K562 (cell line): ENCODE results near the gene ZIC2.

ENCODE experiments used
- CHD2 ChIP-seq: IDR thresholded peaks from 2 replicates; pipeline ENCODE4 v1.6.1; 2011; ENCODE audit warnings: low read depth, low read length
- CTCF ChIP-seq, 3 experiments: IDR thresholded peaks in 2 of 3; conservative IDR thresholded peaks in 1 of 3; 2 replicates each; pipeline ENCODE4 v1.5.1; 2011 to 2012; ENCODE audit warnings: low read length in 3 of 3, mild to moderate bottlenecking in 3 of 3, control low read depth in 2 of 3, improper control_type of control experiment in 1 of 3, inconsistent platforms in 1 of 3, low read depth in 1 of 3, mixed read lengths in 1 of 3, moderate library complexity in 1 of 3; ENCODE audit not compliant: insufficient read depth in 2 of 3
- HNRNPL ChIP-seq: fragments of 200-400 bp; formaldehyde crosslinking; IDR thresholded peaks from 2 replicates; pipeline ENCODE4 v1.6.1; 2017; ENCODE audit warnings: low read depth, mild to moderate bottlenecking, low read length
- NCOR1 ChIP-seq: fragments of 450-650 bp; IDR thresholded peaks from 2 replicates; pipeline ENCODE4 v1.6.1; 2016; ENCODE audit warnings: mild to moderate bottlenecking, moderate library complexity
- SRSF3 ChIP-seq: fragments of 200-400 bp; formaldehyde crosslinking; IDR thresholded peaks from 2 replicates; pipeline ENCODE4 v1.6.1; 2016; ENCODE audit warnings: mild to moderate bottlenecking, low read length, moderate library complexity; ENCODE audit not compliant: insufficient read depth
- ZFP36 ChIP-seq: fragments of 150-350 bp; IDR thresholded peaks from 2 replicates; pipeline ENCODE4 v1.6.1; 2018; ENCODE audit warnings: low read length, low read depth; ENCODE audit not compliant: partially characterized antibody
- ZNF282 ChIP-seq: sonication (generic); formaldehyde crosslinking; IDR thresholded peaks from 2 replicates; pipeline ENCODE4 v1.8.1; 2023; ENCODE audit warnings: missing genetic modification reagents

GRCh38 chr13:99977912-99978798, 3.4 kb upstream of the ZIC2 start:
- TF ChIP-seq NCOR1: no peak
- TF ChIP-seq ZFP36: no peak
- TF ChIP-seq HNRNPL: no peak
- no peak for TF ChIP-seq SRSF3
- no peak for TF ChIP-seq ZNF282 (CRISPR knock-in tag)
- TF ChIP-seq CTCF (IDR thresholded peaks at IDR 0.05 in 2 of 3, conservative IDR thresholded peaks at IDR 0.05 in 1 of 3; ENCODE audit: insufficient read depth in 2 of 3, low read depth in 1 of 3, low read length in 3 of 3): no peak
- TF ChIP-seq CHD2: no peak
